ENCODE data around the gene CHID1. TPM values are rescaled to one million over a fixed set of nuclear protein-coding genes. Genes with fewer than 3 reads are reported as not detected.

The CHID1 gene
- total and polyA plus RNA-seq, 2 donors (not counting 1 experiment from before 2014, with no cell fraction given), result 31.0 to 68.1 TPM

- H3K9me3 ChIP-seq (ENCODE audit: control extremely low read depth in 1 of 3, control insufficient read depth in 2 of 3, insufficient read depth in 1 of 3, low read length in 2 of 3), result no peaks in the 10 kb centered on the region
- H2AFZ ChIP-seq (ENCODE audit: insufficient read depth, low read depth, low read length, poor library complexity, severe bottlenecking), result no peak overlapping the region
- ChIA-PET CTCF (no interaction called here), POLR2A (no interaction called here)
- no peak for DNase-seq
- H3K27me3 ChIP-seq (replicated peaks in 1 of 4; ENCODE audit: control extremely low read depth in 1 of 4, control insufficient read depth in 3 of 4, insufficient read depth in 4 of 4, low read length in 3 of 4), result no peaks in the 10 kb centered on the region
- H3K27ac ChIP-seq (ENCODE audit: low read length in 2 of 2), result no peak overlapping the region
- H3K36me3 ChIP-seq (replicated peaks in 1 of 2; ENCODE audit: control extremely low read depth in 1 of 2, control insufficient read depth in 1 of 2, extremely low read depth in 1 of 2, insufficient read depth in 2 of 2, low read length in 1 of 2), result peaks cover 0 to 13% of the 10 kb centered on the region in 2 experiments
- H3K4me3 Mint-ChIP-seq, result no peak overlapping the region
- TF ChIP-seq EZH2 (IDR thresholded peaks at IDR 0.05; ENCODE audit: borderline replicate concordance, insufficient read depth, low read depth, low read length, poor library complexity, severe bottlenecking), result no peak
- TF ChIP-seq, protein P1, sequence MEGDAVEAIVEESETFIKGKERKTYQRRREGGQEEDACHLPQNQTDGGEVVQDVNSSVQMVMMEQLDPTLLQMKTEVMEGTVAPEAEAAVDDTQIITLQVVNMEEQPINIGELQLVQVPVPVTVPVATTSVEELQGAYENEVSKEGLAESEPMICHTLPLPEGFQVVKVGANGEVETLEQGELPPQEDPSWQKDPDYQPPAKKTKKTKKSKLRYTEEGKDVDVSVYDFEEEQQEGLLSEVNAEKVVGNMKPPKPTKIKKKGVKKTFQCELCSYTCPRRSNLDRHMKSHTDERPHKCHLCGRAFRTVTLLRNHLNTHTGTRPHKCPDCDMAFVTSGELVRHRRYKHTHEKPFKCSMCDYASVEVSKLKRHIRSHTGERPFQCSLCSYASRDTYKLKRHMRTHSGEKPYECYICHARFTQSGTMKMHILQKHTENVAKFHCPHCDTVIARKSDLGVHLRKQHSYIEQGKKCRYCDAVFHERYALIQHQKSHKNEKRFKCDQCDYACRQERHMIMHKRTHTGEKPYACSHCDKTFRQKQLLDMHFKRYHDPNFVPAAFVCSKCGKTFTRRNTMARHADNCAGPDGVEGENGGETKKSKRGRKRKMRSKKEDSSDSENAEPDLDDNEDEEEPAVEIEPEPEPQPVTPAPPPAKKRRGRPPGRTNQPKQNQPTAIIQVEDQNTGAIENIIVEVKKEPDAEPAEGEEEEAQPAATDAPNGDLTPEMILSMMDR (IDR thresholded peaks at IDR 0.05), result no peak
- no peaks in the 10 kb centered on the region for H3K4me1 ChIP-seq (ENCODE audit: control insufficient read depth in 2 of 2, insufficient read depth in 2 of 2, low read length in 2 of 2)
- no peak overlapping the region for H3K4me3 ChIP-seq (ENCODE audit: control extremely low read depth in 1 of 5, extremely low read depth in 1 of 5, insufficient read depth in 1 of 5, low read depth in 2 of 5, low read length in 4 of 5)
- H3K9me3 Mint-ChIP-seq (ENCODE audit: insufficient read depth), result no peaks in the 10 kb centered on the region
- 97% methylated on average over 13 of the region's 13 CpGs for WGBS (ENCODE audit: insufficient coverage)
- no peaks in the 10 kb centered on the region for H3K79me2 ChIP-seq (ENCODE audit: control insufficient read depth, insufficient read depth, low read length)
- intact Hi-C loops (cut with micrococcal nuclease), result no loop called here
- no peaks in the 10 kb centered on the region for H4K20me1 ChIP-seq (ENCODE audit: control insufficient read depth, insufficient read depth, low read length, poor library complexity, severe bottlenecking)
- no peak overlapping the region for H3K4me2 ChIP-seq (replicated peaks; ENCODE audit: low read depth, low read length, poor library complexity, severe bottlenecking)
- no peak overlapping the region for H3K27ac Mint-ChIP-seq
- ATAC-seq (ENCODE audit: low read depth), result no peak
- no peaks in the 10 kb centered on the region for H3K27me3 Mint-ChIP-seq
- no peak overlapping the region for H3K9ac ChIP-seq (ENCODE audit: low read length)
- no peaks in the 10 kb centered on the region for H3K4me1 Mint-ChIP-seq
Observed at GRCh38 chr11:889257-889656, 21.4 kb downstream of the CHID1 start.

DNA sequence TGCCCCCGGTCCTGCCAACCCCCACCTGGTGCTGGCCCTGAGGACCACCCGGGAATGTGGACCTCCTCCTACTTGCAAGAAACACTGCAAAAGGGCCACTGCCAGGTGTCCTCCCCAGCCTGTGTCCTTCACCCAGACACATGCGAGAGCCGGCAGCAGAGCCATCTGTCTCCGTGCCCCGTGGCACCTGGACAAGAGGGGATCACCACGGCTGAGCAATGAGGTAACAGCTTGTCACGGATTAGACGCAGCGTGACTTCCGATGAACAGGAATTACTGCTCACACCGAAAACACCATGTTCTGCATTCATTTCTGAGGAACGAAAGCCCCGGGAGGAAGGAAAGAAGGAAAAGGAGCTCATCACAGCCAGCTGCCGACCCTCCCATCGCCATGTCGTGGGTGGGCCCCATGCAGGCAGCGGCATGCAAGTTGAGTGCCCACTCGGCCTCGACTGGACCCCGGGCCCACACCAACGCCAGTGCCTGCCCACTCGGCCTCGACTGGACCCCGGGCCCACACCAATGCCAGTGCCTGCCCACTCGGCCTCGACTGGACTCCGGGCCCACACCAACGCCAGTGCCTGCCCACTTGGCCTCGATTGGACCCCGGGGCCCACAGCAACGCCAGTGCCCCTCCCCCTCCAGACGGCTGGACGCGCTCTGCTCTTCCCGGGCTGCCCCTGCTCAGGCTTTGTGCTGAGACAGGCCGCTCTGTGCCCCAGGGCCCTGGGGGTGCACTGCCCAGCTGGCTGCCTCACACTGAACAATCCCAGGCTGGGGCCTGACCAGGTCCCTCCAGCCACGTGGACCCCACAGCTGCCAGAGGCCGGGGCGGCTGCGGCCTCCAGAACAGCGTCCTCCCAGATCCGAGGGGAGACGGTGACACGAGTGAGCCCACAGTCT, 22.0 kb downstream of the CHID1 start:
- no peak overlapping the region for H3K4me3 Mint-ChIP-seq
- ATAC-seq (ENCODE audit: low read depth), result no peak
- no peak overlapping the region for H3K27ac ChIP-seq (ENCODE audit: low read length in 2 of 2)
- no peaks in the 10 kb centered on the region for H3K27me3 Mint-ChIP-seq
- no peak for DNase-seq
- H4K20me1 ChIP-seq (ENCODE audit: control insufficient read depth, insufficient read depth, low read length, poor library complexity, severe bottlenecking), result no peaks in the 10 kb centered on the region
- intact Hi-C loops (cut with micrococcal nuclease), result no loop called here
- no peaks in the 10 kb centered on the region for H3K9me3 Mint-ChIP-seq (ENCODE audit: insufficient read depth)
- ChIA-PET POLR2A (no interaction called here), CTCF (no interaction called here)
- H3K4me1 Mint-ChIP-seq, result no peaks in the 10 kb centered on the region
- H3K4me2 ChIP-seq (replicated peaks; ENCODE audit: low read depth, low read length, poor library complexity, severe bottlenecking), result no peak overlapping the region
- no peaks in the 10 kb centered on the region for H3K9me3 ChIP-seq (ENCODE audit: control extremely low read depth in 1 of 3, control insufficient read depth in 2 of 3, insufficient read depth in 1 of 3, low read length in 2 of 3)
- no peak for TF ChIP-seq EZH2 (IDR thresholded peaks at IDR 0.05; ENCODE audit: borderline replicate concordance, insufficient read depth, low read depth, low read length, poor library complexity, severe bottlenecking)
- TF ChIP-seq, protein P1 (IDR thresholded peaks at IDR 0.05), result no peak
- WGBS (ENCODE audit: insufficient coverage), result 96% methylated on average over 43 of the region's 45 CpGs
- no peak overlapping the region for H3K9ac ChIP-seq (ENCODE audit: low read length)
- peaks cover 0 to 13% of the 10 kb centered on the region in 2 experiments for H3K36me3 ChIP-seq (replicated peaks in 1 of 2; ENCODE audit: control extremely low read depth in 1 of 2, control insufficient read depth in 1 of 2, extremely low read depth in 1 of 2, insufficient read depth in 2 of 2, low read length in 1 of 2)
- no peaks in the 10 kb centered on the region for H3K79me2 ChIP-seq (ENCODE audit: control insufficient read depth, insufficient read depth, low read length)
- no peaks in the 10 kb centered on the region for H3K27me3 ChIP-seq (replicated peaks in 1 of 4; ENCODE audit: control extremely low read depth in 1 of 4, control insufficient read depth in 3 of 4, insufficient read depth in 4 of 4, low read length in 3 of 4)
- H3K27ac Mint-ChIP-seq, result no peak overlapping the region
- no peak overlapping the region for H3K4me3 ChIP-seq (ENCODE audit: control extremely low read depth in 1 of 5, extremely low read depth in 1 of 5, insufficient read depth in 1 of 5, low read depth in 2 of 5, low read length in 4 of 5)
- H3K4me1 ChIP-seq (ENCODE audit: control insufficient read depth in 2 of 2, insufficient read depth in 2 of 2, low read length in 2 of 2), result no peaks in the 10 kb centered on the region
- H2AFZ ChIP-seq (ENCODE audit: insufficient read depth, low read depth, low read length, poor library complexity, severe bottlenecking), result no peak overlapping the region
